DMS153 treated with DMSO at 0.1 percent for 48 hours (cell line): ENCODE results near the gene SGK1.

Experiments
- DNase-seq: peaks from one replicate; lab custom pipeline; 2025; ENCODE audit not compliant: unreplicated experiment; lab: John Stamatoyannopoulos, UW

SGK1 gene

DNA sequence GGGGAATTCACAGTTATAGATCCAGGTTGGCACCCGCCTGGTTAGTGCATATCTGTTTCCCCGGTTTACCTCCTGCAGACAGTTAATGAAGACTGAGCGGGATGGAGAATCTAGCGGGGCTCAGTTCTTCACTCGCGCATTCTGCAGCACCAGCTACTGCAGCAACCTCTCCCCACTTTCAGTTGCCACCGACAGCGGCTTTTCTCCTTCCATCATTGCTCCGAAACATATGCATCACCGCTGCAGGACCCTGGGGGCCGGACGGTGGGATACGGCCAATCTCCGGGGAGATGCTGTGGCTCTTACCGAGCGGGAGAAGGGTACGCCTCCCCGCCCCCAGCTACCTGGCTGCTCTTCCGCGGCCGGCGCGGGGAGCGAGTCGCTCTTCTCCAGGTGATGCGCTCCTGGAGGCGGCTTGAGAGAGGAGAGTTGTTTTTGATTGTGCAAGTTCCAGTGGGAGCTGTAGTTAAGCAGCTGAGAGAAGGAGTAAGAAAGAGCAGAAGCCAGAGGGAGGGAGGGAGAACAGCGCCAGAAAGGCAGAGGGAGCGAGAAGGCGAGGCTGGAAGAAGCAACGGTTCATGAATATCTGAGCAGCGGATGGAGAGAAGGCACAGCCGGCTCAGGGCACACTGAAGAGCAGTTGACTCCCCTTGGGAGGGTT, at the start of gene SGK1:
SGK1 (minus strand) TSS at position 642 of the 661 bp plus-strand sequence. CDS start 652 bp downstream, outside the sequence.
- peak; percentile 87 for DNase-seq

DNA sequence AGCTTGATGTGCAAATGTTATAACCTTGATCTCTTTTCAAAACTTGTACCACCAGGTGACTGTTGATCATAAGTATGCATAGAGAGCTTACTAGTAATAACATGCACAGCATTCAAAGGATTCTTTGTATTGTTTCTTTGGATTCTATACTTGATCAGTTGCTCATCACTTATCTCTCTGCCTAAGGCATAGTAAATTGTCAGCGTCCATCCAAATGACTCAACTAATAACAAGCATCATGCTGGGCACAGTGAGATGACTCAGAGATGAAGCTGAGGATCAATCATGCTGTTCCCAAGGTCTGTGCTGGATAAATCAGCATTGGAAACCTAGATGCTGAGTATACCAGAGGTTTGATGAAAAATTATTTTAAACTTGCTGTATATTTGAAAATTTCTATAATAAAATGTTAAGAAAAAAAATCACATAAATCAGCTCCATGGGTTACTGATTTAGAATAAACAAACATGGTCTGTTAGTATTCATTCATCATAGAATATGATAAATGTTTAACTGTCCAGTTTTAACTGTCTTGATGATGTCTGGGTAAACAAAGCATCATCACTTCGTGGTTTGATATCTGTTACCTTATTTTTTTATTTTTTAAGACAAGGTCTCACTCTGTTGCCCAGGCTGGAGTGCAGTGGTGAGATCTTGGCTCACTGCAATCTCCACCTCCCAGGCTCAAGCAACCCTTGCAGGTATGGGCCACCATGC, 45.6 kb upstream of the SGK1 start:
- no peak for DNase-seq

DNA sequence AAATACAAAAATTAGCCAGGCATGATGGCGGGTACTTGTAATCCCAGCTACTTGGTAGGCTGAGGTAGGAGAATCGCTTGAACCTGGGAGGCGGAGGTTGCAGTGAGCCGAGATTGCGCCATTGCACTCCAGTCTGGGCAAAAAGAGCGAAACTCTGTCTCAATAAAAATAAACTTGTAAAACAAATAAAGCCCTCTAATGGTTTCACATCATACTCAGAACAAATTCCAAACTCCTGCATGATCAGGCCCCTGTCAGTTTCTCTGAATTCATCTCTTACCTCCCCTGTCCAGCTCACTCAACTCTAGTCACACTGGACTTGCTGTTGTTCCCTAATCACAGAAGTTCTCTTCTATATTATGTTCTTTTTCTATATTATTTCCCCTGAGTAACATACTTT, 43.1 kb upstream of the SGK1 start:
- DNase-seq, result no peak

DNA sequence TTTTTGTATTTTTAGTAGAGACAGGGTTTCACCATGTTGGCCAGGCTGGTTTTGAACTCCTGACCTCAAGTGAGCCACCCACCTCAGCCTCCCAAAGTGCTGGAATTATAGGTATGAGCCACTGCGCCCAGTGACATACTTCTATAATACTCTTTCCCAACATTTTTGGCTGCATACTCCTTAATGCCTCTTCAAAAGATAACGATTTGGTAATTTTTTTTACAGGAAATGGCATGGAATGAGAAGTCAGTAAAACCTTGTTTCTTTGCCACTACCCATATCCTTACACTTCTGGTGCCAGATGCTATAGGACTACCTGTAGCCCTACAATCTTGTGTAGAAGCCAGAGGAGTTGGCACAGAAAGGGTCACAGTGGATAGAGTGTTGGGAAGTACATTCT, 41.4 kb upstream of the SGK1 start:
- DNase-seq, result no peak

DNA sequence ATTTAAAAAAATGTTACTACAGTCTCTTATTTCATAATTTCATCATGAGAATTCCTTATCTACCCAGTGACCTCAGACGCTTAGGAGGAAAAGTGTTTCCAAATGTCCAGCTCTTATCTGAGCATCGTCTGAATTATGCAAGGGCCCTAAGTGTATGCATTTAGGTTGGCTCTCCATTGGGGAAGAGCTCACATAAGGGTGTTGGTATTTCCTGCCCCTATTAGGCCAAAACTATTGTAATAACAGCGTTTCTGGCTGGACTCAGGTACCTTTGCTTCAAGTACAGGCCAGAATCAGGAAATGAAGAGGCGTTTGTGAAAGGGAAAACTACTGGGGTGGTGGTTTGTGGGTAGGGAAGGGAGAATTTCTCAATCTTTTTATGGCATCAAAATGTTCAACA, 40.4 kb upstream of the SGK1 start:
- DNase-seq, result no peak

DNA sequence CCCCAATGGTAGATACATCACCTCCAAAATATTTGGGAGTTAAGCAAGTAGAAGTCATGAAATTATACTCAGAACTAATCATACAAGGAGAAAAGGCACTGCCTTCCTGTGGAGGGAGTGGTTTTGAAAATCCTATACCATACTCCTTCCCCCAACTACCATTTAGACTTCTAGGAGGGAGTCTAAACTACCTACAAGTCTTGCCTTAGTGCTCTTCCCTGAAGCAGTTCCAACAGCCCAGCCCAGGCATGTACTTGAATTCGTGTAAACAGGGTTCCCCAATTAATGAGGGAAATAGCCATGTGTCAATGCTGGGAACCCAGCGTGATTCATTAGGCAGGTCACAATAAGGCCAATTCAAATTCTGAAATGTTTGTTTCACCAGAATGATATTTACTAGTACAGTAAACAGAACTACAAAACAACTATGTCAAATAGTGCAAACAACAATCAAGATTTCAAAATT, 39.1 kb upstream of the SGK1 start:
- no peak for DNase-seq

DNA sequence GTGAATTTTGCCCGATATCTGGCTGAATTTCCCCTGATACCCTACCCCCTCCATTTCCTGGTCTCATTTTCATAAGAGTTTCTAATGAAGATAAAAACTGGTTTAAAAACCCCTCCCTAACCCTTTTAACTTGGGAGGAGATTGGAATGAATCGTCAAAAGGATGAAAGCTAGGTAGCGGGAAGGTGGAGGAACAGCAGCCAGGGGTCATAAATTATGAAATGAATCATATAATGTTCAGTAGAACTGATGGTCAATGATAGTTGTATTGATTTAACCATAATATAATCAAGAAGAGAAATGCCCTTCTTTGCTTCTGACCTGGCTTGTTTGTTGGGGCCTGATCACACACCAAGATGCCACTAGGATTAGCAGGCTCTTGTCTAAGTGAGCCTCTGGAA, 38.5 kb upstream of the SGK1 start:
- no peak for DNase-seq

DNA sequence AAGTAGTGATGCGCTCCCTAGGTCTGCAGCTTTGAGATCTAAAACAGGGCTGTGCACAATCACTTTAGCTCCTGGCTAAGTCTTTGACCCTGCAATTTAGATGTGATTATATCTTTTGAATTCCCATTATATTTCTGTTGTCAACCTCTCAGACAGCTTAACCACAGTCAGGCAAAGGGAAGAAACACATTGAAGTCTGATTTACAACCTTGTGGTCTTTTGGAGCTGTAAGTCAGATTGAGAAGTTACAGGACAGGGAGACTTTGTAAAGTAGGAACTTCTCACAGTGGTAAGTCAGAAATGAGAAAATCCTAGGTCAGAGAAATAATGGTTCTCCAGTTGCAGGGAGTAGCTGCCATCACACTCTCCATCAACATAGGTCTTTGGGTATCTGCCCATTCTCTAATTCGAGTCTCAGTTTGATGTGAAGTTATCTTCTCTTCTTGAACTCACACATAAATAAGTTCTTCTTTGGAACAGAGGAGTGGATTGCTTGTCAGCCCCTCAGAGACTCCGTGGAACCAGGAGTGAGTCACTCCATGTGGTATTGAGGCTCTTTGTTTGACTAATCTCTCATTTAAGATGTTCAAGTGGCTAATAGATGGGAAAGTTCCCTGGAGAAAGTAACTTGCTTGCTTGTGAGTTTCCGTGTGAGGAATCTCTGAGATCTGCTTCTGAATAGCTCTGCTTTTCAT, 35.0 kb upstream of the SGK1 start:
- DNase-seq, result no peak

DNA sequence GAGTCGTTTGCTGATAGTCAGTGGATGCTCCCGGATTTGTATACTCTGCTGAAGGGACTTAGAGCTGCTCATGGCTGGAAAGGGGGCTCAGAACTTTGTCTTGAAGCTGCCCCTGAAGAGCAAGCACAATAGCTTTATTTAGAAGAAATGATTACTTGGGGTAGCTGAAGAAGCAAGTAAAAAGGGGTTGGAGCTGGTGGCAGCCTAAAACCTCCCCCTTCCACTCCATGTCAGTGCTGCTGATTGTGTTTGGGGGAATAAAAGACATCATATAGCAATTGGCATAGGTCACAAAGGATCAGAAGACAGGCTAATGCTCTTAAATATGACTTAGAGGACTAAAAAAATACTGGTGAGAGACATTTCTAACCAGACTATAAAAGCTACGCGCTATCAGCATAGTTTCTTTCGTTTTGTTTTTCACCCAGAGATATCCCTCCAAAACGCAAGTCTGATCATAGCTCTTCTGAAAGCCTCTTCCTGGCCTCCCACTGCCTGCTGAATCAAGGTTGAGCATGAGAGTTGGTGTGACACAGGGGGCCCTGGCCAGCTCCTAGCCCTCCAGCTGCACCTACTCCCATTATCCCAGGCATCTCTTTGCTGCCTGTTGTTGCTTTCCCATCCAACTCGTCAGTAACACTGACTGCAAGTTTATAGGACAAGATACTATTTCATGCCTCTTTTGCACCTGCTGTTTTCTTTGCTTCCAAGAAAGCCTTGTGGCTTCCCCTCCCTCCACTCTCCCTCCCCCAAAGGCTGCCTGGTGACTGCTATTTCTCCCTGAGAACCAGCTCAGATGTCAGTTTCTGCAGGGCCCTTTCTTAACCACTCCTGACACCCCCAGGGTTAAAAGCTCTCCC, 33.9 kb upstream of the SGK1 start:
- DNase-seq, result no peak

DNA sequence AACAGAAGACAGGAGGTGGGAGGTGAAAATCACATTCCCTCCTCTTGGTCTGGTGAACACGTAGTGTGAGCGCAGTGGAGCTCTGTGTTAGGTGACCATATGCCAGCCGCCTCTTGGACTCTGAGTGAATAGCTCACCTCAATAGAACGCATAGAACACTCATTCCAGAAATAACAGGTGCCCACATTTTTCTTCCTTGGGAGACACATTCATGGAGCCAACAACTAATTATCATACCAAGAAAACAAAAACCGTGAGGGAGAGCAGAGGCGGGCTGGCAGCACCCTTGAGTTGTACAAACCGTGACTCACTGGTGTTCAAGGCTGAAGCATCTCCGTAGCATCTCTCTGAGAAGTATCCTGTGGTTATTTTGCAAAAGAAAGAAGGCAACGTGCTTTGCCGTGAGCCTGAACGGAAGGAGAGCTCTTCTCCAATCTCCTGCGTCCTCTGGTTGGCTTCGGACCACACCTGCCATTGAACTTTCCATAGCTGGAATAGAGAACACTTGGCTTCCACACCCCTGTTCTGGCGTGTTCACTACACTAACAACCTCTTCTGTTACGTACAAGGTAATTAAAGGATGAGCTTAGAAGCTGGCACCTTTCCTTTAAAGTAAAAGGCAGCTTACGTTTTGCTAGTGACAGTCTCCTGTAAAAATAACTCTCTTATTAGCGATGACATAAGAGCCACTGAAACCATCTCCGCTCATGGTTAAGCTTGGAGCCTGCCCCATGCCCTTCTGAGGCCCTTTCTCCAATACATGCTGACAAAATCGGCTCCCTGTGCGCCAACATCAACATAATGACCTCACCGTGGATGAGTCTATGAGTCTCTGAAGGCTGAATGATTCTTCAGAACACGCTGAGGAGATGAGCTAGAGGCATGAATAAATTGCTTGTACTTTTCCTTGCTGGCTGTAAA, 30.2 kb upstream of the SGK1 start:
- DNase-seq, result no peak

DNA sequence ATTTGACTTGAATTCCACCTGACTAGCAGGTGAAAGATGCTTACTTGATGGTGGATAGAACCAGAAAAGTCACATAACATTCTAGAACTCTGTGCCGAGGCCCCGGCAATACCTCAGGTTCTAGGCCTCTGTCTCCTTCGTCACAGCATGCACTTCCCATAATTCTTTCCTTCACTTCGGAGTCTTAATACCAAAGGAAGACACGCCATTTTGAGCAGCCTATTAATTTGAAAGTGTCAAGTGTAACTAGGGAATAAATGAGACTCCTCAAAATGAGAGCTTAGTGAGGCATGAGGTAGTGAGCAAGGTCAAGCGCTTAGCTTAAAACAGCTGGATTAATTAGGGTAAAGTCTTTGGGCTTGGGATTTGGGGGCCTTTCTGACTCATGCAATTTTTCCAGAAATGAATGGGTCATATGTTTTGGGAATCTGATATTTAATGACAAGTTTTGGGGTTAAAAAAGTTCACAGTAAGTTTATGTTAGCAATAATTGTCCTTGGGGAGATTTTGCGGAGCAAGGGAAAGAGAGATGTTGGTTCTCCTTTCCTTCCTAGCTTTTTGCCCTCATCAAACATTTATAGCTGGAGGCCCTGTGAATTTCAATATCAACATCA, 29.1 kb upstream of the SGK1 start:
- DNase-seq, result no peak

DNA sequence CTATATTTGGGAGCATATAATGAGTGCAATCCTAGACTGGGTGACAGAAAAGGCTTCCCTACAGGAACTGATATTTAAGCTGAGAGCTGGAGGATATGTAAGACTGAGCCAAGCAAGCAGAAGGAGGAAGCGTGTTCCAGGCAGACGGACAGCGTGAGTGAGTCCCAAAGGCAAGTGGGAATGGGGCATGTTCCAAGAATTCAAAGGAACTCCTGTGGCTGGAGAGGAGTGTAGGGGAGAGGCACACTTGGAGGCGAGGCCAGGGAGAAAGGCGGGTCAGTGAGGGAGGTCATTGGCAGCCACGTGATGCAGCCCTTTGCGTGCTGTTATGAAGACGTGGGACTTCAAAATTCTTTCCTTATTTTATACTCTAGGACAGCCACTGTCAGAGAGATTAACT, 27.9 kb upstream of the SGK1 start:
- DNase-seq, result no peak

DNA sequence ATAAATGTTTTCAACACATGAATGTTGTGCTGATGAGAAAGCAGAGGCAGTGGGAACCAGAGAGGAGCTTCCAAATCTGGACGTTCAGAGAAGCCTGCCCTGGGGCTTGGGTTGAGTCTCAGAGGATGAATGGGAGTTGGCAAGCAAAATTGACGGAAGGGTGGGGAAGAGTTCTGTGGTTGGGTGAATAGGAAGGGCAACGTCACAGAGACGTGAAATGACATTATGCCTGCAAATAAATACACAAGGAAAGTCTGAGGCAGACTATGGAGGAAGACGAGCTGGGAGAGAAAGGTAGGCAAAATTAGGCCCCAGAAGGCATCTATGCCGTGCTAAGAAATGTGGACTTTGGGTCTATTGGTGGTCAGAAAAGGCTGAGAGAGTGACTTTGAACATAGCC, 25.2 kb upstream of the SGK1 start:
- DNase-seq, result no peak

DNA sequence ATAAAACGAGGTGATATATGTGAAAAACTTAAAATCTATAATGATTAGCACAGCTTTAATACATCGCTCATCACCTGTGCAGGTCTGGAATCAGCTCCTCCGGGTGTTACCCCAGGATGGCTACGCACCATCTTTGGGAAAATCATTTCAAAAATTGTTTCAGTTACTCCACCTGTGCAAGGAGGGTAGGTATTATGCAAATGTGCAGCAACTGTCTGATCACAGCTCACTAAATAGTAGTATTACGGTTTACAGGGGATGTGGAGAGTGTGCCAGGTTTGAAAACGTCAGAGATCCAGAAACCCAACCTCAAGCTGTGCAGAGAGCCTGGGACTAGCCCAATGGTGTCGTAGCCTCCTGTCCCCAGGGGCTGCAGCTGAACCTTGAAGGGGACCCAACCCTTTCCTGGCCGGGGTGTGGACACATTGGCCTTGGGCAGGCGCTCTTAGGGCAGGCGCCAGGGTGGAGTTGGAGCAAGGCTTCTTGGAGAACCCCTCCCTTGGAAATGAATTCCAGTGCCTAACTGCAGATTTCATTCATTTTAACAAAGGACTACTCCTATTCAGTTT, 24.2 kb upstream of the SGK1 start:
- no peak for DNase-seq

DNA sequence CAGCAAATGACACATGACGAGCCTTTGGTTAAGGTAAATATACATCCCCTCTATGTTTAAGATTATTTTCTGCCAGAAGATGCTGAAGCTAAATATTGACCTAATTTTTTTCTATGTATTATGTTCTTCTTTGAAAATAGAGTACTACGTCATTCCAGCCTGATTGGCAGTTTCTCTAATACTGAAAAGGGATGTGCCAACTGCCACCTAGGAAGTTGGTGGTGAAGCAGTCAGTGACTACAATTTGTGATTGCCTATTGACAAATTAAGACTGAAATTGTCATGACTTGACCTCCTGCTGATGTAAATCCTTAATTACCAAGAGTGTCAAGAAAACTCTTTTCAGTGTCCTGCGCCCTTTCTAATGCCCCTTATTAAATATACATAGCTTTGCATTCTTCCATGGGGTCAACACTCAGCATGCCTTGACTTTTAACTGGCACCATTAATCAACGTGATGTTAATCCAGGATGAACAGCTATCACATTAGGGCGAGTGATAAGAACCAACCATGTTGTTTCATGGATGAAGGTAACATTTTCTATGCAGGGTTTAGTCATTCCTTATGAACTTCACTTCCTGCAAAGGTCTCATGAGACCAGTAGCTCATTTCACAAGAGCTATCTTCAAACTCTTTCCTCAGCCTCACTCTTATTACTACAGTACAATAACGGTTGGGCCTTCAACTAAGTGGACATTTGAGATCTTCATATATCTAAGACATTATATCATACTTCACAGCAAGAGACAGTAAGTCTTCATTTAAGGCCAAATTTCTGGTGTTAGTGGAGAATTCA, 22.5 kb upstream of the SGK1 start:
- DNase-seq, result no peak

DNA sequence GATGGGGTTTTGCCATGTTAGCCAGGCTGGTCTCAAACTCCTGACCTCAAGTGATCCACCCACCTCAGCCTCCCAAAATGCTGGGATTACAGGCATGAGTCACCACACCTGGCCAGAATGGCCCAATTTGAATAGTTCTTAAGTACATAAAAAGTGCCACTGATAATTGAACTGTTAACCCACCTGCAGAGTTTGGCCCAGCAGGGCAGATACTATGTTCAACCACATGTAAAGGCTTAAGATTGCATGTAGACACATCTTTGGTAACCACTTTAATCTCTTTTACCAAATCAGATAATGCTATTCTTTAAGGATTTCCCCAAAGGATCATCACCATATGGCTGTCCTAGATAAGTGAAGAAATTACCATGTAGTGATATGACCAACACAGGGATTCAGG, 21.3 kb upstream of the SGK1 start:
- DNase-seq, result no peak

DNA sequence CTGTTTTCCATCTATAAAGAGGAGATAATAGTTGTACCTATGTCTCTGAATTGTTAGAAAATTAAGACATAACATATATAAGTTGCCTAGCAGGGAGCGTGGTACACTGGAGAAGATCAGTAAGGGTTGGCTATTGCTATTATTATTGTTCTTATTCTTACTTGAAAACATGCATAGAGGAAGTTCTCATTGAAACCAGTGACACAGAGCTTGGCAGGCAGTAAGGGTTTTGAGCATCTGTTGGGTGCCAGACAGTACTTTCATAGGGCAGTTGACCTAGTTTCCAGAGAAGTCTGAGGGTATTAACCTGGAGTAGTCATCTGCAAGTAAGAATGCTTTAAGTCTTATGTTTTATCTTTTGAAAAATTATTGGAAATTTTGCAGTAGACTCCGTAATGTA, 13.3 kb upstream of the SGK1 start:
- DNase-seq, result no peak

DNA sequence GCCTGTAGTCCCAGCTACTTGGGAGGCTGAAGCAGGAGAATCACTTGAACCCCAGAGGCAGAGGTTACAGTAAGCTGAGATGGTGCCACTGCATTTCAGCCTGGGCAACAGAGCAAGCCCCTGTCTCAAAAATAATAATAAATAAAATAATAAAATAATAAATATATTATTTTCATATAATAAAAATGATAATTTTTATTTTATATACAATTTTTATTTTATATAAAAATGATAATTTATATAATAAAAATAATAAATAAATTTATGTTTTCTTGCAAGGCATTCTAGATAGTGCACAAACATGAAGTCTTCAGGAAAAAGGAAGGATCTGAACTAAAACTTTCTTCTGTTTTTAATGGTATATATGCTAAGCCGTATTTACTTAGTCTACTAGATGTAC, 12.6 kb upstream of the SGK1 start:
- no peak for DNase-seq

DNA sequence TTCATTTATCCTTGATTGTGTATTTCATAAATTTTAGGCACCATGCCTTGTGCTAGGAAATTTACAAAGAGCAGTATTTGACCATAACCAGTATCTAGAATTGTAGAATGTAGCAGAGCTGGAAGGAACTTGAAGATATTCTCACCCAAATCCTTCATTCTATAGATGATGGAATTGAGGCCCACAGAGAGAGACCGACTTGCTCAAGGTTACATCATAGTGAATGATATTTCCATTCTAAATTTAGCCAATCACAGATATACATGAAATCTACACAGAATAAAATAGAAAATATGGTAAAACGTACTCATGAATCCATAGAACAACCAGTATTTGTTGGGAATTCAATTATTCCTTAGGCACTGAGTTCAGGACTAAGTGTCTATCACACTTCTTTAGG, 10.9 kb upstream of the SGK1 start:
- DNase-seq, result no peak
